SK-N-SH (cell line): ENCODE results near the gene ADAMTS17. TPM values are rescaled to one million over a fixed set of nuclear protein-coding genes. Genes with fewer than 3 reads are reported as not detected.

Experiments used
- CTCF ChIA-PET: fragments of 300-600, 350-600 bp; formaldehyde crosslinking; extraction: SDS; loops from one replicate; lab custom pipeline; 2021; lab: Yijun Ruan, JAX
- POLR2A ChIA-PET: fragments of 350-600 bp; sonication (Branson Sonifier 250); formaldehyde crosslinking; extraction: SDS; loops from one replicate; lab custom pipeline; 2020; ENCODE audit warnings: antibody characterized with exemption, inconsistent platforms; lab: Yijun Ruan, JAX
- DNase-seq: peaks from one replicate; pipeline ENCODE4 v3.0.0; 2012
- H2AFZ ChIP-seq: fragments of 200-600 bp; sonication (generic); 2 replicates; pipeline ENCODE4 v1.8.1; 2016; ENCODE audit warnings: antibody characterized with exemption, mild to moderate bottlenecking, low read depth
- H3F3A ChIP-seq: fragments of 200-600 bp; sonication (generic); replicated peaks from 2 replicates; pipeline ENCODE3; 2016; ENCODE audit warnings: antibody characterized with exemption, mild to moderate bottlenecking; ENCODE audit not compliant: insufficient read depth
- H3K27ac ChIP-seq, 2 experiments: fragments of 200-500 bp in 1 of 2; fragments of 200-600 bp in 1 of 2; sonication (Bioruptor generic) in 1 of 2; sonication (generic), shearing (Covaris generic) in 1 of 2; 2 replicates each; pipeline versions ENCODE4 v1.5.1 to v1.6.1; 2014 to 2016; ENCODE audit warnings: low read depth in 2 of 2, inconsistent platforms in 1 of 2, low read length in 1 of 2, mild to moderate bottlenecking in 1 of 2, mixed read lengths in 1 of 2
- H3K27me3 ChIP-seq: fragments of 200-600 bp; sonication (generic), shearing (Covaris generic); 2 replicates; pipeline ENCODE4 v1.6.1; 2016; ENCODE audit warnings: mixed run types; ENCODE audit not compliant: insufficient read depth
- H3K36me3 ChIP-seq, 2 experiments: fragments of 200-500 bp in 1 of 2; fragments of 200-600 bp in 1 of 2; sonication (Bioruptor generic) in 1 of 2; sonication (generic) in 1 of 2; replicated peaks in 1 of 2; 2 replicates each; pipeline versions ENCODE3 to v1.5.1; 2014 to 2016; ENCODE audit warnings: low read length in 1 of 2, mild to moderate bottlenecking in 1 of 2; ENCODE audit not compliant: insufficient read depth in 2 of 2, control insufficient read depth in 1 of 2
- H3K4me1 ChIP-seq, 2 experiments: fragments of 200-500 bp in 1 of 2; fragments of 200-600 bp in 1 of 2; sonication (Bioruptor generic) in 1 of 2; sonication (generic), shearing (Covaris generic) in 1 of 2; 2 replicates each; pipeline versions ENCODE4 v1.5.1 to v1.6.1; 2014 to 2016; ENCODE audit warnings: low read depth in 1 of 2, low read length in 1 of 2, mixed run types in 1 of 2; ENCODE audit not compliant: insufficient read depth in 2 of 2, control insufficient read depth in 1 of 2
- H3K4me2 ChIP-seq: fragments of 200-600 bp; sonication (generic), shearing (Covaris generic); 2 replicates; pipeline ENCODE4 v1.6.1; 2017; ENCODE audit warnings: mixed run types
- H3K4me3 ChIP-seq, 2 experiments: fragments of 200-500 bp in 1 of 2; fragments of 200-600 bp in 1 of 2; sonication (Bioruptor generic) in 1 of 2; sonication (generic), shearing (Covaris generic) in 1 of 2; 2 replicates each; pipeline versions ENCODE4 v1.5.1 to v1.8.1; 2014 to 2016; ENCODE audit warnings: low read depth in 2 of 2, inconsistent platforms in 1 of 2, low read length in 1 of 2, mild to moderate bottlenecking in 1 of 2, mixed read lengths in 1 of 2, moderate library complexity in 1 of 2
- H3K79me2 ChIP-seq: fragments of 200-600 bp; sonication (generic); 2 replicates; pipeline ENCODE4 v1.8.1; 2017; ENCODE audit warnings: mild to moderate bottlenecking; ENCODE audit not compliant: insufficient read depth
- H3K9ac ChIP-seq: fragments of 200-600 bp; sonication (generic); 2 replicates; pipeline ENCODE4 v1.6.1; 2017; ENCODE audit warnings: mixed run types
- H3K9me2 ChIP-seq: fragments of 200-600 bp; sonication (generic); 2 replicates; pipeline ENCODE4 v1.6.1; 2017; ENCODE audit warnings: mixed run types
- H3K9me3 ChIP-seq: fragments of 200-600 bp; sonication (generic); 2 replicates; pipeline ENCODE4 v1.6.1; 2017; ENCODE audit warnings: mixed run types, mild to moderate bottlenecking, moderate library complexity
- H4K20me1 ChIP-seq: fragments of 200-600 bp; sonication (generic); 2 replicates; pipeline ENCODE4 v1.6.1; 2017; ENCODE audit warnings: mild to moderate bottlenecking, mixed run types; ENCODE audit not compliant: insufficient read depth
- CHD2 ChIP-seq: fragments of 150-350 bp; IDR thresholded peaks from 2 replicates; pipeline ENCODE4 v1.6.1; 2018; ENCODE audit warnings: low read length; ENCODE audit not compliant: partially characterized antibody
- CTCF ChIP-seq: fragments of 200-600 bp; sonication (generic); IDR thresholded peaks from 2 replicates; pipeline ENCODE4 v1.6.1; 2017; ENCODE audit warnings: antibody characterized with exemption, mild to moderate bottlenecking, moderate library complexity
- EP300 ChIP-seq, 2 experiments: IDR thresholded peaks; 2 replicates each; pipeline versions ENCODE4 v1.4.0 to v1.6.1; 2012; ENCODE audit warnings: borderline replicate concordance in 1 of 2, low read depth in 1 of 2, low read length in 1 of 2
- EZH2phosphoT487 ChIP-seq: fragments of 200-600 bp; sonication (generic); IDR thresholded peaks from 2 replicates; pipeline ENCODE4 v1.6.1; 2017; ENCODE audit warnings: low read depth, mixed run types, mild to moderate bottlenecking, antibody characterized with exemption, moderate library complexity, borderline replicate concordance
- FOXM1 ChIP-seq: IDR thresholded peaks from 2 replicates; pipeline ENCODE4 v1.4.0; 2012; ENCODE audit warnings: low read depth, mild to moderate bottlenecking
- GATA2 ChIP-seq: sonication (generic); formaldehyde crosslinking; IDR thresholded peaks from 2 replicates; pipeline ENCODE4 v1.5.0; 2020; ENCODE audit warnings: mild to moderate bottlenecking, missing genetic modification reagents
- IRF3 ChIP-seq: fragments of 150-350 bp; IDR thresholded peaks from 2 replicates; pipeline ENCODE4 v1.6.1; 2016; ENCODE audit warnings: mild to moderate bottlenecking, low read depth, low read length
- MAX ChIP-seq: IDR thresholded peaks from 2 replicates; pipeline ENCODE4 v1.4.0; 2012; ENCODE audit warnings: low read depth
- MEF2A ChIP-seq: IDR thresholded peaks from 2 replicates; pipeline ENCODE4 v1.4.0; 2012; ENCODE audit warnings: low read depth, borderline replicate concordance
- NFIC ChIP-seq: IDR thresholded peaks from 2 replicates; pipeline ENCODE4 v1.4.0; 2012; ENCODE audit warnings: borderline replicate concordance
- NRF1 ChIP-seq: IDR thresholded peaks from 2 replicates; pipeline ENCODE4 v1.6.1; 2012; ENCODE audit warnings: low read depth, mild to moderate bottlenecking, low read length
- POLR2AphosphoS5 ChIP-seq: IDR thresholded peaks from 2 replicates; pipeline ENCODE4 v1.6.1; 2012; ENCODE audit warnings: low read depth, low read length
- RAD21 ChIP-seq: IDR thresholded peaks from 2 replicates; pipeline ENCODE4 v1.6.1; 2012; ENCODE audit warnings: mild to moderate bottlenecking, low read length
- RCOR1 ChIP-seq: fragments of 150-350 bp; IDR thresholded peaks from 2 replicates; pipeline ENCODE4 v1.6.1; 2017; ENCODE audit warnings: antibody characterized with exemption, low read length
- RXRA ChIP-seq: IDR thresholded peaks from 2 replicates; pipeline ENCODE4 v1.4.0; 2012; ENCODE audit warnings: low read depth, mild to moderate bottlenecking, borderline replicate concordance
- SIN3A ChIP-seq: IDR thresholded peaks from 2 replicates; pipeline ENCODE4 v1.6.1; 2012; ENCODE audit warnings: low read depth, mild to moderate bottlenecking, low read length, moderate library complexity, borderline replicate concordance
- SMC3 ChIP-seq: IDR thresholded peaks from 2 replicates; pipeline ENCODE4 v1.6.1; 2012; ENCODE audit warnings: low read depth, low read length, improper control_type of control experiment
- TEAD4 ChIP-seq: IDR thresholded peaks from 2 replicates; pipeline ENCODE4 v1.4.0; 2012; ENCODE audit warnings: mild to moderate bottlenecking, borderline replicate concordance; ENCODE audit not compliant: insufficient read depth
- USF1 ChIP-seq: IDR thresholded peaks from 2 replicates; pipeline ENCODE4 v1.4.0; 2012; ENCODE audit warnings: low read depth, borderline replicate concordance
- YY1 ChIP-seq: IDR thresholded peaks from 2 replicates; pipeline ENCODE4 v1.4.0; 2012; ENCODE audit warnings: low read depth, mild to moderate bottlenecking
- WGBS: methylation state at CpG from one replicate; pipeline ENCODE4 v1.1.6; 2017; ENCODE audit warnings: low lambda C conversion rate; 5-methylcytosine and 5-hydroxymethylcytosine counted together
- polyA plus RNA-seq, 3 experiments: library from polyadenylated mRNA; depleted of rRNA; stranded (reverse); fragments of >200 nt; gene quantifications; 2 replicates each; pipeline ENCODE4 v1.2.3, GENCODE V29; 2012

ADAMTS17 gene
- polyA plus RNA-seq, 1 of the 3 experiments (the other 2 are of a cell fraction), result not detected

GRCh38 chr15:99987119-99987506 lies 354.7 kb downstream of the ADAMTS17 start:
- no peak for DNase-seq
- H3K4me1 ChIP-seq, result peaks cover 0 to 7% of the 10 kb centered on the region in 2 experiments; a peak in 1 of 4 replicates
- no peaks in the 10 kb centered on the region for H3F3A ChIP-seq
- TF ChIP-seq NRF1 (no peak), NFIC (no peak), EZH2phosphoT487 (no peak), CHD2 (no peak), IRF3 (no peak), EP300 (IDR thresholded peaks at IDR 0.05; ENCODE audit: borderline replicate concordance in 1 of 2, low read depth in 1 of 2, low read length in 1 of 2) (no peak)
- no peaks in the 10 kb centered on the region for H3K36me3 ChIP-seq
- H3K9me3 ChIP-seq, result no peaks in the 10 kb centered on the region
- no peak overlapping the region for H3K27ac ChIP-seq
- CTCF ChIA-PET, result interaction anchor here (1.2 to 1.5 kb wide), 2 partner anchors 10 to 363 kb away, joined by 3 read pairs; no protein-coding TSS in a partner anchor
- H2AFZ ChIP-seq, result no peak overlapping the region
- POLR2A ChIA-PET, result no interaction called here
- no peaks in the 10 kb centered on the region for H3K9me2 ChIP-seq
- H4K20me1 ChIP-seq, result no peaks in the 10 kb centered on the region
- H3K4me2 ChIP-seq, result no peak overlapping the region
- H3K9ac ChIP-seq, result no peak overlapping the region
- 61% methylated on average over 4 of the region's 5 CpGs for WGBS
- no peaks in the 10 kb centered on the region for H3K27me3 ChIP-seq
- no peaks in the 10 kb centered on the region for H3K79me2 ChIP-seq
- no peak overlapping the region for H3K4me3 ChIP-seq

- H3K4me2 ChIP-seq, result no peak overlapping the region
- no peak for DNase-seq
- TF ChIP-seq CHD2 (no peak), SMC3 (no peak), RXRA (no peak), NRF1 (no peak), IRF3 (no peak), RAD21 (no peak), FOXM1 (no peak), CTCF (no peak), POLR2AphosphoS5 (no peak), MAX (no peak), USF1 (no peak), GATA2 (CRISPR knock-in tag) (no peak), MEF2A (no peak), SIN3A (no peak), RCOR1 (no peak), TEAD4 (no peak), YY1 (no peak)
- H2AFZ ChIP-seq, result no peak overlapping the region
- no peaks in the 10 kb centered on the region for H3K9me3 ChIP-seq
- H3K36me3 ChIP-seq, result no peaks in the 10 kb centered on the region
- no peaks in the 10 kb centered on the region for H4K20me1 ChIP-seq
- CTCF ChIA-PET, result interaction anchor here (1.1 to 1.5 kb wide), 3 partner anchors 10 to 364 kb away, joined by 3 read pairs; no protein-coding TSS in a partner anchor
- H3K4me3 ChIP-seq, result no peak overlapping the region
- no peak overlapping the region for H3K27ac ChIP-seq
- H3K79me2 ChIP-seq, result no peaks in the 10 kb centered on the region
- no peaks in the 10 kb centered on the region for H3K27me3 ChIP-seq
- H3K9me2 ChIP-seq, result no peaks in the 10 kb centered on the region
- POLR2A ChIA-PET, result no interaction called here
- peaks cover 0 to 9% of the 10 kb centered on the region in 2 experiments; a peak in 1 of 4 replicates for H3K4me1 ChIP-seq
- H3F3A ChIP-seq, result no peaks in the 10 kb centered on the region
- no peak overlapping the region for H3K9ac ChIP-seq
- 40% methylated on average over 7 of the region's 9 CpGs for WGBS
Observed at GRCh38 chr15:99986297-99987118, 355.3 kb downstream of the ADAMTS17 start.
